ENCODE results near the gene ARHGEF40.

ARHGEF40 gene

GRCh38 chr14:21059842-21060613, 10.1 kb upstream of the ARHGEF40 start:
- no peak for DNase-seq (ENCODE audit: low read depth)

DNA sequence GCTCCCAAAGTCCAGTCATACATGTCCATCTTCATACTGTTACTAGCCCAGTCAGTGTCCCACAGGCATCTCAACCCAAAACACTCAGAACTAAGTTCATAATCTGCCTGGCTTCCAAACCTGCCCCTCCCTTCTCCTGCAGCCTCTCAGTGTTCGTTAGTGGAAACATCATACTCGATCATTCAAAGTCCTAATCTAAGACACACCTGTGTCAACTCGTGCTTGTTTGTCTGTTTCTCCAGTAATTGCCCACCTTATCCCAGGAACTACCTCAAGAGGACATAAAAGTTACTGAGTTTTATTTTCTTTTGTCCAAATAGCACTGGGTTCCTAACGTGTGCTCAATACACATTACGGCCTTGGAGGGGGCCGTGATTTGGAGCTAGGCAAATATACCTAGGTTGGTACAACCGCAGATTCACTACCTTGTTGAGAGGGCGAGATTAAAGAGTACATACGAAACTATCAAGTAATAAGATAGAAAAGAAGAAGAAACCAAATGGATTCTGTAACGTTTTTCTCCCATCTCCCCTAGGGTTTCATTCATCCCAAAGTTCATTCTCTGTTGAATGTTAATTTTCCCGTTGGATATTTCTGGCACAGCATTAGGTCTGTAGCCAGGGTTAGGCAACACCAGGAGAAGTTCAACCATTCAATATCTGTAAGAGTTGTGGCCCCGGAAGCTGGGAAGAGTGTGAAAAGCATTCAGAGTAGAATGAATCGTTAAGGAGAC, 9.3 kb upstream of the ARHGEF40 start:
- no peak for DNase-seq (ENCODE audit: low read depth)

- no peak for DNase-seq (ENCODE audit: low read depth)
Measured at GRCh38 chr14:21061347-21061668, 8.8 kb upstream of the ARHGEF40 start.

DNA sequence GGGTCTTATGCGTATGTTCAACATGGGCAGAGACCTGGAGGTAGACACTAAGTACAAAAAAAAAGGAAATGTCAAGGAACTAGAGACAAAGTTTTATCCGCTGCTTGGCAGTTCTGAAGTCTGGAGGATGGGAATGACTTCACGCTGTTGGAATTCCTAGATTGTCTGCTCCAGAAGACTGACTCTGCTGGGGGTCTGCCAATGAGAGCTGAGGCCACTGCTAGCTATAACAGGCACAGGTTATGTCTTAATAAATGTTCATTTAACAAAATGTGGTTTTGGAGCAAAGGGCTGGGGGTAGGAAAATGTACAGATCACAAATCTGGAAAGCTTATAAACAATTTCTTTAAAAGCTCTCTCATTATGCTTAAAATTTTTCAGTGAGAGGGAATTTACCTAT, 6.6 kb upstream of the ARHGEF40 start:
- DNase-seq (ENCODE audit: low read depth) = peak; percentile 90

DNA sequence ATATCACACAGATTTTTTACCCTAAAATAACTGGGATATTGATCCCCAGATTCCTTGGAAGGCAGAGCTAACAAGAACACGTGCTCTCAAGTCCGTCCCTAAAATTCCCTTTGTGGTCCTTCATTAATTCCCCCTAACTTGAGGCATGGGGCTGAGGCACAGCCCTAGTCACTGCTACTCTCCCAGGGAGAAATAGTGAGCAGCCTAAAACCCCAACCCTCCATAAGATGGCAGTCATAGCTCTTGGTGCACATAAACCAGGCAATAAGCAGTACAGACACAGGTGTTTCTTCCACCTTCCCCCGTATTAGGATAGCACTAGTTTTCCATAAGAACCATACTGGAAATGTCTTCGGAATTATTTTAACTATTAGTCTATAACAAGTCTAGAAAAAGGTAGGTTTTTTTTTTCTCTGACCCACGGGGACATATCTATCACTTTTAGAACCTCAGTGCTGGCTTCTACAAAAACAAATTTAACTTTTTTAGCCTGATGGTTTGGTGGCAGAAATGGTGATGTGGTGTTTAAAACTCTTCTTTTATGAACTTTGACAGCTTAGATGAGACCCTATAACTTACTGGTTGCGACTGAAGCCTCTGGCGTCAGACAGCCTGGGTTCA, 3.1 kb upstream of the ARHGEF40 start:
- no peak for DNase-seq (ENCODE audit: low read depth)

GRCh38 chr14:21068521-21069387, 1.4 kb upstream of the ARHGEF40 start:
- peak; percentile 45 for DNase-seq (ENCODE audit: low read depth)

DNA sequence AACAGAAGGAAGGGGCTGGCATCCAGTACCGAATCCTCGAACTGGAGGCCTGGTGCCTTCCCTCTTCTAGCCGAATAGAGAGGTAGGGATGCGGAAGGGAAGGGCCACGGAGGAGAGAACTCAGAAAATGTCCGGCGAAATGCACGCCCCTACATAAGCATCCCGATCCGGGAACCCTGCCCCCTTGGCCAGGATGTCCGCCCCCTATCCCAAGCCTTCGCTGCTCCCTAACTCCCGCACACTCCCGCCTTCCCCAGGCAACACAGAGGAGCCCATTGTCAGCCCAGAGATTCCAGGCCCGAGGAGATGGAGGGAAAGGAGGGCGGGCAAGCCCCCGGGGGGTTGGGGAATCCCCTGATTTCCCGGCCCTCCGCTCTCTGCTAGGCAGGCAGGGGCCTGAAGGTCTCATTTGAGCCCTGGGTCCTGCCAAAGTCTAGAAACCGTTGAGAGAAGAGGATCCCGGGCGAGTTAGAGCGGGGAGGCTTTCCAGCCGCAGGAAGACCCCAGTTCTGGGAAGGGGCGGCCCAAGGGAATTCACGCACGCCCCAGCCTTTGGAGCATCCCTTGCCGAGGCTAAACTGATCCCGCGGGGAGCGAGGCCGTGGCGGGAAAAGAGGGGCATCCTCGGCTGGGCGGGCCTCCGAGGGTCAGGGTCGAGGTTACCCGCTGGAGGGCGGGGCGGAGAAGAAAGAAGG, 569 bp upstream of the ARHGEF40 start:
- no peak for DNase-seq (ENCODE audit: low read depth)

GRCh38 chr14:21070610-21071224, 613 bp downstream of the ARHGEF40 start:
- DNase-seq (ENCODE audit: low read depth) = peak; percentile 43

DNA sequence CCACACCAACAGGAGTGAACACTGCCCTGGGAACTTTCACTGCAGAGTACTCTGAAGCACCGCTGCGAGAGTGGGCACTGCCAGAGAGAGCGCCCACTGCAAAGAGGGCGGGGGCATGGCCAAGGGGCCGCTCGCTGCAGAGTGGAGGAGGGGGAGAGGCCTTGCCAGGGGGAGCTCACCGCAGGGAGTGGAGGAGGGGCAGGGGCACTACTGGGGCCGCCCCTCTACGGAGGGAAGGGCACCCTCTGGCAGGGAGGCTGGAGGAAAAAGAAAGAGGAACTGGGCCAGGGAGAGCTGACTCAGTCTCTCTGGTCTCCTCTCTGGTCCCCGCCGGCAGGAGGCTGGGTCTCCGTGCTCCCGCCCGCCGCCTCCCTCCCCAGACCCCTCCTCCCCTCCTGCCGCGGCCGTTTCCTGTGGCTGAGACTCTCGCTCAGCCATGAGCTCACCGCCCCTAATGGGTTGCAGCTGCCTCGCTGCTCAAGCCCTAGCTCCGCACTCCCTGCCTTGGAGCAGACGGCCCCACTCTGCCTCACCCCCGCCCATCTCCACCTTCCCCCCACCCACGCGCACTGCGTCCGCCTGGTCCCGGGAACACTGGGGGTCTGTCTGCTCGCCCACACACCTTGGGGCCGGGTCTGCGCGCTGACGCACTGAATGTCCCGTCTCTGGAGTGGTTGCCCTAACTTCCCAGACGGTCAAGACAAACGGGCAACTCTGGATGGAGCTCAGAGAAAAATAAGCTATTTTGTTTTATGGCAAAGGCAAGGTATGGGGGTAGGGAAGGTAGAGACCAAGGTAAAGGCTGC, 1.3 kb downstream of the ARHGEF40 start:
- DNase-seq (ENCODE audit: low read depth) = peak; percentile 94

- DNase-seq (ENCODE audit: low read depth) = peak; percentile 70
Measured at GRCh38 chr14:21072031-21072473, 1.9 kb downstream of the ARHGEF40 start.

- no peak for DNase-seq (ENCODE audit: low read depth)
Measured at GRCh38 chr14:21072781-21073339, 2.8 kb downstream of the ARHGEF40 start.

- DNase-seq (ENCODE audit: low read depth) = no peak
Measured at GRCh38 chr14:21073921-21074320, 3.8 kb downstream of the ARHGEF40 start.

- DNase-seq (ENCODE audit: low read depth) = no peak
Measured at GRCh38 chr14:21074398-21075272, 4.5 kb downstream of the ARHGEF40 start.

DNA sequence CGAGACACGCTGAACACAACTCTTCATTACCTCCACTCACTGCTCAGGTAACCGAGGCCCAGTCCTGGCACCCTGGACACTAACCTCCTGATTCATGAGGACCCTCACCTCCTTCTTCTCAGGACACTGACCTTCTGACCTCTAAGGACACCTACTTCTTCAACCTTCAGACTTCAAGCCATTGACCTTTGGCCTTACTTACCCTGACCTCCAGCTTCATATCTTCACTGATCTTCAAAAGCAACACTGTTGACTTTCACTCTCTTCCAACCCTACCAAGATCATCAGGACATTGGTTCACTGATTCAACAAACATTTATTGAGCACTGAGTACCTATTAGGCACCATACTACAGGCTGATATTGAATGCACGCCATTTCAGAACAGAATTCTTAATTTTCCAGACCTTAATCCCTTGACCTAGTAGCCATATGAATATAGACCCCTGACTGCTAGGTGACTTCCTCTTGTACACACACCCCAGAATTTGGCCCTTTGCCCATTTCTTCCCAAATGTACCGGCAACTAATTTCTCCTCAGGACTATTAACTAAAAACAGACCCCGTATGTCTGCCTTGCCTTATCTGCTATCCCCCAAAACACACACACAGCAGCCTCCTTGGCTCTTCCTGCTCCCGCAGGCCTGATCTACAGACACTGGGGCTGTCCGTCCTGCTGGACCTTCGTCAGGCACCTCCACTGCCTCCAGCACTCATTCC, 5.8 kb downstream of the ARHGEF40 start:
- DNase-seq (ENCODE audit: low read depth) = no peak

DNA sequence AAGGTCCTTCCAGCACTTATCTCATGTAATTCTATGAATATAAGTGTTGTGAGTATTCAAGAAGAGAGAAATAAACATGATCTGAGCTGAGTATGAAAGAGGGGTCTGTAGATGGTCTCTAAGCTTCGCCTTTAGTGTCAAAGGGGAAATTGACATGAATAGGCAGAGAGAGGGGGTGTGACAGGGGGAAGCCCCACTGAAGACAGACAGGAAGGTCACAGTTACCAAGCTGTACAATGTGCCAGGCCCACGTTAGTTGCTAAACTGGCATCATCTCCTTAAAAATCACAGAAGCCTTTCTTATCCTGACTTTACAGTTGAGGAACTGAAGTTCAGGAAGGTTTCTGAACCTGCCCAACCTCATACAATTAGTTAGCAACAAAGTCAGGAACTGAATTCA, 7.6 kb downstream of the ARHGEF40 start:
- no peak for DNase-seq (ENCODE audit: low read depth)

DNA sequence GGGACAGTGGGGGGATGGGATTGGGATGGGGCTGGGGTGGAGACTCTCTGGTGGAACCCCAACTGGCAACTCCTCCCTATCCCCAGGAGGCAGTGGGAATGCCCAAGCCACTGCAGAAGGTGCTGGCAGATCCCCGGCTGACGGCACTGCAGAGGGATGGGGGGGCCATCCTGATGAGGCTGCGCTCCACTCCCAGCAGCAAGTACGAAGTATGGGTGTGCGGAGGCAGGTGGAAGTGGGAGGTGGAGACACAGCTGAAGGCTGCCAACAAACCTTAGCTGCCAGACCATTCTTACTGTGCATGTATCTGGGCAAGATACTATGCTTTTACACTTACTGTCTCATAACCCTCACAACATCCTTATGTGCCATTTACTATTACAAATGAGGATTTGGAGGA, 8.2 kb downstream of the ARHGEF40 start:
- DNase-seq (ENCODE audit: low read depth) = no peak

DNA sequence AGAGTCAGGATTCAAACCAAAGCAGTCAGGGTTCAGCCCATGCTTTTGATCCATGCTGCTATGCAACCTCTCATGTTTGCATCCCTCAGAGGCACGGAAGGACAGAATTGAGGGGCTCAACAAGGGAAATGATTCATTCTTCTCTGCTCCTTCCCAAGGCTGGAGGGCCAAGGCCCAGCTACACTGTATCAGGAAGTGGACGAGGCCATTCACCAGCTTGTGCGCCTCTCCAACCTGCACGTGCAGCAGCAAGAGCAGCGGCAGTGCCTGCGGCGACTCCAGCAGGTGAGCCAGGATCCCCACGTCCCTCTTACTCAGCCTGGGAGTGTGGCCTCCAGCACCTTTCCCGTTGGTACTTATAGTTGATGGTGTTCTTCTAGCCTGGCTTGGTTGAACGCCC, 8.6 kb downstream of the ARHGEF40 start:
- peak; percentile 16 for DNase-seq (ENCODE audit: low read depth)

- DNase-seq (ENCODE audit: low read depth) = no peak
Measured at GRCh38 chr14:21081521-21082142, 11.5 kb downstream of the ARHGEF40 start.
